ENCODE measurements around the gene GOLGA6C.
"Not testable (repeated sequence)": the region's sequence is repeated elsewhere in the genome, so short reads cannot be mapped to it uniquely, and the experiment has no call there.

The GOLGA6C gene

GRCh38 chr15:75251343-75251742, 6.8 kb upstream of the GOLGA6C start:
- H3K4me1 ChIP-seq (ENCODE audit: control insufficient read depth, insufficient read depth, low read length); H3K27me3 ChIP-seq (ENCODE audit: control insufficient read depth, insufficient read depth, low read length, poor library complexity, severe bottlenecking); H3K9me3 ChIP-seq (ENCODE audit: control insufficient read depth, low read length); H3K27ac ChIP-seq (ENCODE audit: insufficient read depth, low read depth, low read length, poor library complexity, severe bottlenecking); H3K36me3 ChIP-seq (ENCODE audit: control insufficient read depth, insufficient read depth, low read length); H3K4me3 ChIP-seq (ENCODE audit: insufficient read depth, low read depth, low read length): not testable (repeated sequence)
- WGBS, 2 experiments, result 90 to 92% methylated on average over 3 to 4 of the region's 4 CpGs

DNA sequence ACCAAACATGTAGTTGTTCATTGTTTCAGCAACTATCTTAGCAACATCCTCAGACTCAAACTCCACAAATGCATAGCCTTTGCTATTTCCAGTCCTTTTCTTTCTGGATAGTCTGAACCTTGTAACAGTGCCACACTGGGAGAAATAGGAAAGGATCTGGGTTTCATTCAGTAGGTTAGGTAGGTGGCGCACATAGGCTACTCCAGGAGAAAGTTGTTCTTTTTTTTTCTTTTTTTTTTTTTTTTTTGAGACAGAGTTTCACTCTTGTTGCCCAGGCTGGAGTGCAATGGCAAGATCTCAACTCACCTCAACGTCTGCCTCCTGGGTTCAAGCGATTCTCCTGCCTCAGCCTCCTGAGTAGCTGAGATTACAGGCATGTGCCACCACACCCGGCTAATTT, 5.8 kb upstream of the GOLGA6C start:
- not testable (repeated sequence) for H3K9me3 ChIP-seq (ENCODE audit: control insufficient read depth, low read length); H3K27me3 ChIP-seq (ENCODE audit: control insufficient read depth, insufficient read depth, low read length, poor library complexity, severe bottlenecking); H3K4me1 ChIP-seq (ENCODE audit: control insufficient read depth, insufficient read depth, low read length); H3K36me3 ChIP-seq (ENCODE audit: control insufficient read depth, insufficient read depth, low read length); H3K27ac ChIP-seq (ENCODE audit: insufficient read depth, low read depth, low read length, poor library complexity, severe bottlenecking); H3K4me3 ChIP-seq (ENCODE audit: insufficient read depth, low read depth, low read length)
- 82 to 83% methylated on average over 4 of the region's 4 CpGs for WGBS, 2 experiments

GRCh38 chr15:75258620-75259343, 648 bp downstream of the GOLGA6C start:
- H3K27ac ChIP-seq (ENCODE audit: insufficient read depth, low read depth, low read length, poor library complexity, severe bottlenecking); H3K27me3 ChIP-seq (ENCODE audit: control insufficient read depth, insufficient read depth, low read length, poor library complexity, severe bottlenecking): not testable (repeated sequence)

GRCh38 chr15:75259873-75260272, 1.7 kb downstream of the GOLGA6C start:
- not testable (repeated sequence) for H3K4me3 ChIP-seq (ENCODE audit: insufficient read depth, low read depth, low read length); H3K36me3 ChIP-seq (ENCODE audit: control insufficient read depth, insufficient read depth, low read length); H3K9me3 ChIP-seq (ENCODE audit: control insufficient read depth, low read length); H3K27me3 ChIP-seq (ENCODE audit: control insufficient read depth, insufficient read depth, low read length, poor library complexity, severe bottlenecking); H3K4me1 ChIP-seq (ENCODE audit: control insufficient read depth, insufficient read depth, low read length); H3K27ac ChIP-seq (ENCODE audit: insufficient read depth, low read depth, low read length, poor library complexity, severe bottlenecking)
- no CpG with 5 or more reads among the region's 3 CpGs for WGBS, 2 experiments

More at GRCh38 chr15:75258620-75259343, 648 bp downstream of the GOLGA6C start:
- H3K36me3 ChIP-seq (ENCODE audit: control insufficient read depth, insufficient read depth, low read length); H3K4me3 ChIP-seq (ENCODE audit: insufficient read depth, low read depth, low read length); H3K9me3 ChIP-seq (ENCODE audit: control insufficient read depth, low read length); H3K4me1 ChIP-seq (ENCODE audit: control insufficient read depth, insufficient read depth, low read length): not testable (repeated sequence)
- WGBS, 2 experiments, result 86 to 91% methylated on average over 5 of the region's 16 CpGs

- H3K27ac ChIP-seq (ENCODE audit: insufficient read depth, low read depth, low read length, poor library complexity, severe bottlenecking); H3K27me3 ChIP-seq (ENCODE audit: control insufficient read depth, insufficient read depth, low read length, poor library complexity, severe bottlenecking); H3K9me3 ChIP-seq (ENCODE audit: control insufficient read depth, low read length); H3K36me3 ChIP-seq (ENCODE audit: control insufficient read depth, insufficient read depth, low read length); H3K4me1 ChIP-seq (ENCODE audit: control insufficient read depth, insufficient read depth, low read length); H3K4me3 ChIP-seq (ENCODE audit: insufficient read depth, low read depth, low read length): not testable (repeated sequence)
- WGBS, 2 experiments, result no CpG with 5 or more reads among the region's 8 CpGs
These were observed 15.7 kb downstream of the GOLGA6C start for GRCh38 chr15:75273751-75274359.

GRCh38 chr15:75274509-75275107, 16.5 kb downstream of the GOLGA6C start:
- H3K36me3 ChIP-seq (ENCODE audit: control insufficient read depth, insufficient read depth, low read length); H3K27me3 ChIP-seq (ENCODE audit: control insufficient read depth, insufficient read depth, low read length, poor library complexity, severe bottlenecking); H3K27ac ChIP-seq (ENCODE audit: insufficient read depth, low read depth, low read length, poor library complexity, severe bottlenecking); H3K4me3 ChIP-seq (ENCODE audit: insufficient read depth, low read depth, low read length); H3K9me3 ChIP-seq (ENCODE audit: control insufficient read depth, low read length); H3K4me1 ChIP-seq (ENCODE audit: control insufficient read depth, insufficient read depth, low read length): not testable (repeated sequence)
- WGBS, 2 experiments, result 69 to 79% methylated on average over 3 of the region's 5 CpGs

GRCh38 chr15:75275617-75276016, 17.5 kb downstream of the GOLGA6C start:
- 67 to 68% methylated on average over 3 of the region's 3 CpGs for WGBS, 2 experiments
- not testable (repeated sequence) for H3K4me1 ChIP-seq (ENCODE audit: control insufficient read depth, insufficient read depth, low read length); H3K9me3 ChIP-seq (ENCODE audit: control insufficient read depth, low read length); H3K27ac ChIP-seq (ENCODE audit: insufficient read depth, low read depth, low read length, poor library complexity, severe bottlenecking); H3K4me3 ChIP-seq (ENCODE audit: insufficient read depth, low read depth, low read length); H3K36me3 ChIP-seq (ENCODE audit: control insufficient read depth, insufficient read depth, low read length); H3K27me3 ChIP-seq (ENCODE audit: control insufficient read depth, insufficient read depth, low read length, poor library complexity, severe bottlenecking)

GRCh38 chr15:75278497-75278896, 20.4 kb downstream of the GOLGA6C start:
- not testable (repeated sequence) for H3K36me3 ChIP-seq (ENCODE audit: control insufficient read depth, insufficient read depth, low read length); H3K4me3 ChIP-seq (ENCODE audit: insufficient read depth, low read depth, low read length); H3K9me3 ChIP-seq (ENCODE audit: control insufficient read depth, low read length); H3K4me1 ChIP-seq (ENCODE audit: control insufficient read depth, insufficient read depth, low read length); H3K27me3 ChIP-seq (ENCODE audit: control insufficient read depth, insufficient read depth, low read length, poor library complexity, severe bottlenecking); H3K27ac ChIP-seq (ENCODE audit: insufficient read depth, low read depth, low read length, poor library complexity, severe bottlenecking)
- 0 to 11% methylated on average over 1 of the region's 1 CpG for WGBS, 2 experiments

GRCh38 chr15:75282572-75282971, 24.4 kb downstream of the GOLGA6C start, which contains the start of gene GOLGA6D:
GOLGA6D (plus strand) TSS chr15:75282835; CDS start chr15:75282876, 41 bp downstream.
- H3K36me3 ChIP-seq (ENCODE audit: control insufficient read depth, insufficient read depth, low read length); H3K9me3 ChIP-seq (ENCODE audit: control insufficient read depth, low read length); H3K27me3 ChIP-seq (ENCODE audit: control insufficient read depth, insufficient read depth, low read length, poor library complexity, severe bottlenecking); H3K27ac ChIP-seq (ENCODE audit: insufficient read depth, low read depth, low read length, poor library complexity, severe bottlenecking); H3K4me3 ChIP-seq (ENCODE audit: insufficient read depth, low read depth, low read length); H3K4me1 ChIP-seq (ENCODE audit: control insufficient read depth, insufficient read depth, low read length): not testable (repeated sequence)
- no CpG with 5 or more reads among the region's 7 CpGs for WGBS, 2 experiments

GRCh38 chr15:75284152-75284551, 26.0 kb downstream of the GOLGA6C start:
- no CpG with 5 or more reads among the region's 3 CpGs for WGBS, 2 experiments
- H3K27ac ChIP-seq (ENCODE audit: insufficient read depth, low read depth, low read length, poor library complexity, severe bottlenecking); H3K4me1 ChIP-seq (ENCODE audit: control insufficient read depth, insufficient read depth, low read length); H3K9me3 ChIP-seq (ENCODE audit: control insufficient read depth, low read length); H3K4me3 ChIP-seq (ENCODE audit: insufficient read depth, low read depth, low read length); H3K36me3 ChIP-seq (ENCODE audit: control insufficient read depth, insufficient read depth, low read length); H3K27me3 ChIP-seq (ENCODE audit: control insufficient read depth, insufficient read depth, low read length, poor library complexity, severe bottlenecking): not testable (repeated sequence)

Data from ectodermal cell (in vitro differentiated cells).